HepG2 (cell line): ENCODE results near the gene FOXRED2. TPM values are rescaled to one million over a fixed set of nuclear protein-coding genes. Genes with fewer than 3 reads are reported as not detected.

Source experiments
- GABPA ChIP-seq, 2 experiments: IDR thresholded peaks; 2 replicates each; pipeline ENCODE4 v1.6.1; 2011 to 2016; ENCODE audit warnings: low read depth in 2 of 2, low read length in 1 of 2, missing biosample characterization in 1 of 2, missing genetic modification characterization in 1 of 2
- GATAD2A ChIP-seq: IDR thresholded peaks from 2 replicates; pipeline ENCODE4 v1.6.1; 2016
- HMGA1 ChIP-seq: sonication (generic); formaldehyde crosslinking; conservative IDR thresholded peaks from 2 replicates; pipeline ENCODE4 v1.4.0; 2020; ENCODE audit warnings: missing genetic modification reagents
- NR2F1 ChIP-seq, 2 experiments: fragments of 450-650 bp in 1 of 2; formaldehyde crosslinking in 1 of 2; IDR thresholded peaks; 2 replicates each; pipeline versions ENCODE4 v1.5.0 to v1.6.1; 2016 to 2020; ENCODE audit warnings: mild to moderate bottlenecking in 1 of 2, missing compliant biosample characterization in 1 of 2, missing genetic modification reagents in 1 of 2, moderate library complexity in 1 of 2
- SP1 ChIP-seq, 2 experiments: fragments of 450-650 bp in 1 of 2; sonication (generic) in 1 of 2; formaldehyde crosslinking in 1 of 2; IDR thresholded peaks; 2 replicates each; pipeline versions ENCODE4 v1.4.0 to v1.6.1; 2016 to 2020; ENCODE audit warnings: missing genetic modification reagents in 1 of 2
- ZNF670 ChIP-seq: sonication (generic); formaldehyde crosslinking; IDR thresholded peaks from 2 replicates; pipeline ENCODE4 v1.8.0; 2022; ENCODE audit warnings: mild to moderate bottlenecking, missing genetic modification reagents, borderline replicate concordance
- polyA plus RNA-seq, 8 experiments: library from polyadenylated mRNA; depleted of rRNA in 3 of 8; stranded (reverse) in 7 of 8; unstranded in 1 of 8; fragments of >200 nt; fragmentation: Illumina TruSeq in 4 of 8; extraction: Trizol in 4 of 8; gene quantifications; 2 replicates each; pipeline versions ENCODE4 v1.2.1 to v1.2.3, GENCODE V29; 2011 to 2016; ENCODE audit warnings: low read depth in 4 of 8, missing spikeins in 1 of 8, mixed read lengths in 1 of 8; ENCODE audit not compliant: insufficient read depth in 1 of 8
- total RNA-seq, 5 experiments: library from RNA; depleted of rRNA; stranded (reverse); fragments of >200 nt; fragmentation: Illumina TruSeq; extraction: Trizol; gene quantifications; 2 replicates each; pipeline ENCODE4 v1.2.3, GENCODE V29; 2016; ENCODE audit warnings: low read depth in 1 of 5
- TF ChIP-seq, protein P1 (sequence below): sonication (generic); formaldehyde crosslinking; IDR thresholded peaks from 2 replicates; pipeline ENCODE4 v1.5.1; 2020; ENCODE audit warnings: mild to moderate bottlenecking, missing genetic modification reagents, moderate library complexity
- TF ChIP-seq, protein P2 (sequence below): sonication (generic); formaldehyde crosslinking; IDR thresholded peaks from 2 replicates; pipeline ENCODE4 v1.5.1; 2020; ENCODE audit warnings: mild to moderate bottlenecking, missing genetic modification reagents, borderline replicate concordance
- TF ChIP-seq, protein P3 (sequence below): sonication (generic); formaldehyde crosslinking; IDR thresholded peaks from 2 replicates; pipeline ENCODE4 v1.8.0; 2022; ENCODE audit warnings: missing genetic modification reagents, mild to moderate bottlenecking, inconsistent platforms, borderline replicate concordance
- TF ChIP-seq, protein P4 (sequence below): sonication (generic); formaldehyde crosslinking; IDR thresholded peaks from 2 replicates; pipeline ENCODE4 v1.4.0; 2020; ENCODE audit warnings: missing genetic modification reagents, borderline replicate concordance
- TF ChIP-seq, protein P5 (sequence below): sonication (generic); formaldehyde crosslinking; IDR thresholded peaks from 2 replicates; pipeline ENCODE4 v1.4.0; 2020; ENCODE audit warnings: missing genetic modification reagents, borderline replicate concordance

Gene FOXRED2
- total and polyA plus RNA-seq, 2 of the 13 experiments (the other 11 are each of a cell fraction or from before 2014, with no cell fraction given), result 9.3 to 28.1 TPM

DNA sequence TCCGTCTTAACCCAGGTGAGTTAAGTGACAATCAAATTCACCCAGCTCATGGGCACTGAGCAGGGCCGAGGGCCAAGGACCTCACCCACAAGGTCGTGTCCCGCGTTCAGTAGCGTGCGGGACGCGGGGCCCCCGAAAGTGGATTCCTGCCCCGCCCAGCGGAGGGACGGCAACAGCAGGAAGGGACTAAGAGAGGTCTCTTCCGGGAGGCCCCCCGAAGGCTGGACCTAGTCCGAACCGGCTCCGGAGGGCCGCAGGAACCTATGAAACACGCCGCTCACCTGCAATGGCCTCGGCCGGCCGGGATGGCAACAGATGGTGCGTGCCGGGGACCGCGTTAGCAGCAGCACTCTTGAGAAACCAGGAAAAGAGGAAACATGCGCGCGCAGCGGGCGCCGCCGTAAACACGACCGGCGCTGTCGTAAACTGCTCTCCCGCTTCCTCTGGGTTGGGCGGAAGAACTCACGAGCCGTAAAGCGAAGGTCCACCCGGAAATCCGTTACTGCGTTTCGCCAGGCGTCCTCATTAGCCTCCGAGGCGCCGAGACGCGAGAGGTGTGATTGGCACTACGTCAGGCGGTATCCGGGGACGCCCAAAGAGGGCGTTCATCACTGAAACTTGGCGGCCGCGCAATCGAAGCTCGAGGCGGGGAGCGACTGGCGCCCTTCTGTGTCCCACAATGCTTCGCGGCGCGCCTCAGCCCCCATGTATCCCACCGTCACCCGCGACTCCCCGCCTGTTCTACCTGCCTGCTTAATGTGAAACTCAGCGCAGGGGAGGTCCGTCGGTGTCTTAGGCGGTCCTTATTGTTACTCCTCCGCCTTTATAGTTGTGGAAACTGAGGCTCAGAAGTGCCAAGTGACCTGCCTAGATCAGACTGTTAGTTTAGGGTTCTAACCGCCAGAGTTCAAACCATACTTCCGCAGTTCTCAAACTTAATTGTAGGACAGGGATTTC is 22.2 kb upstream of the FOXRED2 start, which contains the start of gene EIF3D (continued):
- TF ChIP-seq, protein P1, sequence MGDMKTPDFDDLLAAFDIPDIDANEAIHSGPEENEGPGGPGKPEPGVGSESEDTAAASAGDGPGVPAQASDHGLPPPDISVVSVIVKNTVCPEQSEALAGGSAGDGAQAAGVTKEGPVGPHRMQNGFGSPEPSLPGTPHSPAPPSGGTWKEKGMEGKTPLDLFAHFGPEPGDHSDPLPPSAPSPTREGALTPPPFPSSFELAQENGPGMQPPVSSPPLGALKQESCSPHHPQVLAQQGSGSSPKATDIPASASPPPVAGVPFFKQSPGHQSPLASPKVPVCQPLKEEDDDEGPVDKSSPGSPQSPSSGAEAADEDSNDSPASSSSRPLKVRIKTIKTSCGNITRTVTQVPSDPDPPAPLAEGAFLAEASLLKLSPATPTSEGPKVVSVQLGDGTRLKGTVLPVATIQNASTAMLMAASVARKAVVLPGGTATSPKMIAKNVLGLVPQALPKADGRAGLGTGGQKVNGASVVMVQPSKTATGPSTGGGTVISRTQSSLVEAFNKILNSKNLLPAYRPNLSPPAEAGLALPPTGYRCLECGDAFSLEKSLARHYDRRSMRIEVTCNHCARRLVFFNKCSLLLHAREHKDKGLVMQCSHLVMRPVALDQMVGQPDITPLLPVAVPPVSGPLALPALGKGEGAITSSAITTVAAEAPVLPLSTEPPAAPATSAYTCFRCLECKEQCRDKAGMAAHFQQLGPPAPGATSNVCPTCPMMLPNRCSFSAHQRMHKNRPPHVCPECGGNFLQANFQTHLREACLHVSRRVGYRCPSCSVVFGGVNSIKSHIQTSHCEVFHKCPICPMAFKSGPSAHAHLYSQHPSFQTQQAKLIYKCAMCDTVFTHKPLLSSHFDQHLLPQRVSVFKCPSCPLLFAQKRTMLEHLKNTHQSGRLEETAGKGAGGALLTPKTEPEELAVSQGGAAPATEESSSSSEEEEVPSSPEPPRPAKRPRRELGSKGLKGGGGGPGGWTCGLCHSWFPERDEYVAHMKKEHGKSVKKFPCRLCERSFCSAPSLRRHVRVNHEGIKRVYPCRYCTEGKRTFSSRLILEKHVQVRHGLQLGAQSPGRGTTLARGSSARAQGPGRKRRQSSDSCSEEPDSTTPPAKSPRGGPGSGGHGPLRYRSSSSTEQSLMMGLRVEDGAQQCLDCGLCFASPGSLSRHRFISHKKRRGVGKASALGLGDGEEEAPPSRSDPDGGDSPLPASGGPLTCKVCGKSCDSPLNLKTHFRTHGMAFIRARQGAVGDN (CRISPR knock-in tag), result peak; percentile 97
- TF ChIP-seq, protein P2, sequence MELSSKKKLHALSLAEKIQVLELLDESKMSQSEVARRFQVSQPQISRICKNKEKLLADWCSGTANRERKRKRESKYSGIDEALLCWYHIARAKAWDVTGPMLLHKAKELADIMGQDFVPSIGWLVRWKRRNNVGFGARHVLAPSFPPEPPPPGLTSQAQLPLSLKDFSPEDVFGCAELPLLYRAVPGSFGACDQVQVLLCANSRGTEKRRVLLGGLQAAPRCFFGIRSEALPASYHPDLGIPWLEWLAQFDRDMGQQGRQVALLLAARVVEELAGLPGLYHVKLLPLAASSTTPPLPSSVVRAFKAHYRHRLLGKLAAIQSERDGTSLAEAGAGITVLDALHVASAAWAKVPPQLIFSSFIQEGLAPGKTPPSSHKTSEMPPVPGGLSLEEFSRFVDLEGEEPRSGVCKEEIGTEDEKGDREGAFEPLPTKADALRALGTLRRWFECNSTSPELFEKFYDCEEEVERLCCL (CRISPR knock-in tag), result peak; percentile 61; the same call in 1 of the 2 replicates
- TF ChIP-seq, protein P3, sequence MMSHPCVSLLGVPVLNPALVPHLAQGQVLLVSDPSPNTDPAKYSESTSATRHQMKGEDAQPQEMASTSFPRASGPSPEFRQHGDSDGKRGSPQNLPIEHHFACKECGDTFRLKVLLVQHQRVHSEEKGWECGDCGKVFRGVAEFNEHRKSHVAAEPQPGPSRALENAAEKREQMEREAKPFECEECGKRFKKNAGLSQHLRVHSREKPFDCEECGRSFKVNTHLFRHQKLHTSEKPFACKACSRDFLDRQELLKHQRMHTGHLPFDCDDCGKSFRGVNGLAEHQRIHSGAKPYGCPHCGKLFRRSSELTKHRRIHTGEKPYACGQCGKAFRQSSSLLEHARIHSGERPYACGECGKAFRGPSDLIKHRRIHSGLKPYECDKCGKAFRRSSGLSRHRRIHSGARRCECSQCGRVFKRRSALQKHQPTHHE (CRISPR knock-in tag), result peak; percentile 79; the same call in 1 of the 2 replicates
- TF ChIP-seq NR2F1 (CRISPR knock-in tag; IDR thresholded peaks at IDR 0.05) (no peak), SP1 (IDR thresholded peaks at IDR 0.05) (no peak), SP1 (CRISPR knock-in tag; IDR thresholded peaks at IDR 0.05) (peak; percentile 45; the same call in 1 of the 2 replicates), GATAD2A (CRISPR knock-in tag) (peak; percentile 7; the same call in 1 of the 2 replicates), HMGA1 (CRISPR knock-in tag) (no peak), ZNF670 (CRISPR knock-in tag) (peak; percentile 25; the same call in 1 of the 2 replicates), GABPA (IDR thresholded peaks at IDR 0.05; ENCODE audit: low read depth, low read length) (peak; percentile 89), GABPA (CRISPR knock-in tag; IDR thresholded peaks at IDR 0.05; ENCODE audit: low read depth) (peak; percentile 98)
- TF ChIP-seq, protein P4, sequence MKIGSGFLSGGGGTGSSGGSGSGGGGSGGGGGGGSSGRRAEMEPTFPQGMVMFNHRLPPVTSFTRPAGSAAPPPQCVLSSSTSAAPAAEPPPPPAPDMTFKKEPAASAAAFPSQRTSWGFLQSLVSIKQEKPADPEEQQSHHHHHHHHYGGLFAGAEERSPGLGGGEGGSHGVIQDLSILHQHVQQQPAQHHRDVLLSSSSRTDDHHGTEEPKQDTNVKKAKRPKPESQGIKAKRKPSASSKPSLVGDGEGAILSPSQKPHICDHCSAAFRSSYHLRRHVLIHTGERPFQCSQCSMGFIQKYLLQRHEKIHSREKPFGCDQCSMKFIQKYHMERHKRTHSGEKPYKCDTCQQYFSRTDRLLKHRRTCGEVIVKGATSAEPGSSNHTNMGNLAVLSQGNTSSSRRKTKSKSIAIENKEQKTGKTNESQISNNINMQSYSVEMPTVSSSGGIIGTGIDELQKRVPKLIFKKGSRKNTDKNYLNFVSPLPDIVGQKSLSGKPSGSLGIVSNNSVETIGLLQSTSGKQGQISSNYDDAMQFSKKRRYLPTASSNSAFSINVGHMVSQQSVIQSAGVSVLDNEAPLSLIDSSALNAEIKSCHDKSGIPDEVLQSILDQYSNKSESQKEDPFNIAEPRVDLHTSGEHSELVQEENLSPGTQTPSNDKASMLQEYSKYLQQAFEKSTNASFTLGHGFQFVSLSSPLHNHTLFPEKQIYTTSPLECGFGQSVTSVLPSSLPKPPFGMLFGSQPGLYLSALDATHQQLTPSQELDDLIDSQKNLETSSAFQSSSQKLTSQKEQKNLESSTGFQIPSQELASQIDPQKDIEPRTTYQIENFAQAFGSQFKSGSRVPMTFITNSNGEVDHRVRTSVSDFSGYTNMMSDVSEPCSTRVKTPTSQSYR (CRISPR knock-in tag), result no peak
- TF ChIP-seq, protein P5, sequence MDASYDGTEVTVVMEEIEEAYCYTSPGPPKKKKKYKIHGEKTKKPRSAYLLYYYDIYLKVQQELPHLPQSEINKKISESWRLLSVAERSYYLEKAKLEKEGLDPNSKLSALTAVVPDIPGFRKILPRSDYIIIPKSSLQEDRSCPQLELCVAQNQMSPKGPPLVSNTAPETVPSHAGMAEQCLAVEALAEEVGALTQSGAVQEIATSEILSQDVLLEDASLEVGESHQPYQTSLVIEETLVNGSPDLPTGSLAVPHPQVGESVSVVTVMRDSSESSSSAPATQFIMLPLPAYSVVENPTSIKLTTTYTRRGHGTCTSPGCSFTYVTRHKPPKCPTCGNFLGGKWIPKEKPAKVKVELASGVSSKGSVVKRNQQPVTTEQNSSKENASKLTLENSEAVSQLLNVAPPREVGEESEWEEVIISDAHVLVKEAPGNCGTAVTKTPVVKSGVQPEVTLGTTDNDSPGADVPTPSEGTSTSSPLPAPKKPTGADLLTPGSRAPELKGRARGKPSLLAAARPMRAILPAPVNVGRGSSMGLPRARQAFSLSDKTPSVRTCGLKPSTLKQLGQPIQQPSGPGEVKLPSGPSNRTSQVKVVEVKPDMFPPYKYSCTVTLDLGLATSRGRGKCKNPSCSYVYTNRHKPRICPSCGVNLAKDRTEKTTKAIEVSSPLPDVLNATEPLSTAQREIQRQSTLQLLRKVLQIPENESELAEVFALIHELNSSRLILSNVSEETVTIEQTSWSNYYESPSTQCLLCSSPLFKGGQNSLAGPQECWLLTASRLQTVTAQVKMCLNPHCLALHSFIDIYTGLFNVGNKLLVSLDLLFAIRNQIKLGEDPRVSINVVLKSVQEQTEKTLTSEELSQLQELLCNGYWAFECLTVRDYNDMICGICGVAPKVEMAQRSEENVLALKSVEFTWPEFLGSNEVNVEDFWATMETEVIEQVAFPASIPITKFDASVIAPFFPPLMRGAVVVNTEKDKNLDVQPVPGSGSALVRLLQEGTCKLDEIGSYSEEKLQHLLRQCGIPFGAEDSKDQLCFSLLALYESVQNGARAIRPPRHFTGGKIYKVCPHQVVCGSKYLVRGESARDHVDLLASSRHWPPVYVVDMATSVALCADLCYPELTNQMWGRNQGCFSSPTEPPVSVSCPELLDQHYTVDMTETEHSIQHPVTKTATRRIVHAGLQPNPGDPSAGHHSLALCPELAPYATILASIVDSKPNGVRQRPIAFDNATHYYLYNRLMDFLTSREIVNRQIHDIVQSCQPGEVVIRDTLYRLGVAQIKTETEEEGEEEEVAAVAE (CRISPR knock-in tag), result peak; percentile 85; the same call in 1 of the 2 replicates
